HepG2 (cell line): ENCODE measurements around the gene ABCA13. TPM values are rescaled to one million over a fixed set of nuclear protein-coding genes. Genes with fewer than 3 reads are reported as not detected.

Experiments
- AKAP8 ChIP-seq: sonication (generic); formaldehyde crosslinking; IDR thresholded peaks from 2 replicates; pipeline ENCODE4 v1.5.1; 2020; ENCODE audit warnings: mild to moderate bottlenecking, missing genetic modification reagents
- BORCS8-MEF2B ChIP-seq: sonication (generic); formaldehyde crosslinking; IDR thresholded peaks from 2 replicates; pipeline ENCODE4 v1.8.0; 2022; ENCODE audit warnings: mild to moderate bottlenecking, missing genetic modification reagents
- DMAP1 ChIP-seq: IDR thresholded peaks from 2 replicates; pipeline ENCODE4 v1.6.1; 2016
- FOSL2 ChIP-seq: sonication (generic); formaldehyde crosslinking; IDR thresholded peaks from 2 replicates; pipeline ENCODE4 v1.4.0; 2020; ENCODE audit warnings: missing genetic modification reagents
- MLLT10 ChIP-seq: sonication (generic); formaldehyde crosslinking; IDR thresholded peaks from 2 replicates; pipeline ENCODE4 v1.4.0; 2020; ENCODE audit warnings: missing genetic modification reagents
- MXD4 ChIP-seq: IDR thresholded peaks from 2 replicates; pipeline ENCODE4 v1.6.1; 2016; ENCODE audit warnings: mild to moderate bottlenecking, missing biosample characterization, missing genetic modification reagents
- NFE2L1 ChIP-seq: sonication (generic); formaldehyde crosslinking; IDR thresholded peaks from 2 replicates; pipeline ENCODE4 v1.4.0; 2020; ENCODE audit warnings: missing genetic modification reagents, mild to moderate bottlenecking, borderline replicate concordance
- ZNF225 ChIP-seq: sonication (generic); formaldehyde crosslinking; IDR thresholded peaks from 2 replicates; pipeline ENCODE4 v1.4.0; 2020; ENCODE audit warnings: mild to moderate bottlenecking, missing genetic modification reagents
- ZNF709 ChIP-seq: sonication (generic); formaldehyde crosslinking; IDR thresholded peaks from 2 replicates; pipeline ENCODE4 v1.5.0; 2020; ENCODE audit warnings: mild to moderate bottlenecking, missing genetic modification reagents
- polyA plus RNA-seq, 8 experiments: library from polyadenylated mRNA; depleted of rRNA in 3 of 8; stranded (reverse) in 7 of 8; unstranded in 1 of 8; fragments of >200 nt; fragmentation: Illumina TruSeq in 4 of 8; extraction: Trizol in 4 of 8; gene quantifications; 2 replicates each; pipeline versions ENCODE4 v1.2.1 to v1.2.3, GENCODE V29; 2011 to 2016; ENCODE audit warnings: low read depth in 4 of 8, missing spikeins in 1 of 8, mixed read lengths in 1 of 8; ENCODE audit not compliant: insufficient read depth in 1 of 8
- total RNA-seq, 5 experiments: library from RNA; depleted of rRNA; stranded (reverse); fragments of >200 nt; fragmentation: Illumina TruSeq; extraction: Trizol; gene quantifications; 2 replicates each; pipeline ENCODE4 v1.2.3, GENCODE V29; 2016; ENCODE audit warnings: low read depth in 1 of 5
- TF ChIP-seq, protein P1 (sequence below): IDR thresholded peaks from 2 replicates; pipeline ENCODE4 v1.6.1; 2012; ENCODE audit warnings: low read length, improper control_type of control experiment
- TF ChIP-seq, protein P2 (sequence below): sonication (generic); formaldehyde crosslinking; IDR thresholded peaks from 2 replicates; pipeline ENCODE4 v1.5.0; 2020; ENCODE audit warnings: mild to moderate bottlenecking, missing genetic modification reagents, moderate library complexity
- TF ChIP-seq, protein P3 (sequence below): sonication (generic); formaldehyde crosslinking; IDR thresholded peaks from 2 replicates; pipeline ENCODE4 v1.4.0; 2020; ENCODE audit warnings: missing genetic modification reagents
- TF ChIP-seq, protein P4 (sequence below): sonication (generic); formaldehyde crosslinking; IDR thresholded peaks from 2 replicates; pipeline ENCODE4 v1.5.0; 2020; ENCODE audit warnings: mild to moderate bottlenecking, missing genetic modification reagents
- TF ChIP-seq, protein P5 (sequence below): sonication (generic); formaldehyde crosslinking; IDR thresholded peaks from 2 replicates; pipeline ENCODE4 v1.4.0; 2020; ENCODE audit warnings: missing genetic modification reagents, borderline replicate concordance

Gene ABCA13
- total and polyA plus RNA-seq, 2 of the 13 experiments (the other 11 are each of a cell fraction or from before 2014, with no cell fraction given), result 0.03 TPM; not detected in 1

DNA sequence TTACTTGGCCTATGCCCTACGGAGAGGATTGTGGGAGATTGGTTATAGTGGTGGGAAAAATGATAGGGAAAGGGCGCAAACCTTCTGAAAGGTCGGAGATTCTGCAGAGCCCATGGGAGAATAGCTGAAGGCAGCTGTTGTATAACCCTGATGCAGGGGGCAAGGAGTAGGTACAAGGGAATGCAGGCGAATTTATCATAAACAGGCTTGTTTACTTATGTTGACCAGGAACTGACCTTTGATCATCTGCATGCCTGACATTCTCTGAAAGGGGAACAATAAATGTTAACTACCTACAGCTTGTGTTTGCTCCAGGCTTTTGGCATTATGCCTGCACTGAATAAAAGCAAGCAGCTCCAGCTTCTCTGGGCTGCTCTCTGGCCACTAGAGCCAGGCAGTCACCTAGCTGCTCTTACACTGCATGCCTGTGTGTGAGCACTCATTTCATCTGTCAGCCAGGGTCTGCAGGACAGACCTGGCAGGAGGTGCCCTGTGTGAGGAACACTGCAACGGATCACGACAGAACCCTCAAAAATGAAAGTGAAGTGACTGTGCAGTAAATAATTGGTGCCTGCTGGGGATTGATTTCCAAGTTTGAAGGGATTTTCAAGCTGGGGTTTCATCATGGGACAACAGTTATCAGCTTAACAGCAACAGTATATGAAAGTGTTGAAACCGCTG lies 31.1 kb upstream of the ABCA13 start (continued):
- TF ChIP-seq, protein P1, sequence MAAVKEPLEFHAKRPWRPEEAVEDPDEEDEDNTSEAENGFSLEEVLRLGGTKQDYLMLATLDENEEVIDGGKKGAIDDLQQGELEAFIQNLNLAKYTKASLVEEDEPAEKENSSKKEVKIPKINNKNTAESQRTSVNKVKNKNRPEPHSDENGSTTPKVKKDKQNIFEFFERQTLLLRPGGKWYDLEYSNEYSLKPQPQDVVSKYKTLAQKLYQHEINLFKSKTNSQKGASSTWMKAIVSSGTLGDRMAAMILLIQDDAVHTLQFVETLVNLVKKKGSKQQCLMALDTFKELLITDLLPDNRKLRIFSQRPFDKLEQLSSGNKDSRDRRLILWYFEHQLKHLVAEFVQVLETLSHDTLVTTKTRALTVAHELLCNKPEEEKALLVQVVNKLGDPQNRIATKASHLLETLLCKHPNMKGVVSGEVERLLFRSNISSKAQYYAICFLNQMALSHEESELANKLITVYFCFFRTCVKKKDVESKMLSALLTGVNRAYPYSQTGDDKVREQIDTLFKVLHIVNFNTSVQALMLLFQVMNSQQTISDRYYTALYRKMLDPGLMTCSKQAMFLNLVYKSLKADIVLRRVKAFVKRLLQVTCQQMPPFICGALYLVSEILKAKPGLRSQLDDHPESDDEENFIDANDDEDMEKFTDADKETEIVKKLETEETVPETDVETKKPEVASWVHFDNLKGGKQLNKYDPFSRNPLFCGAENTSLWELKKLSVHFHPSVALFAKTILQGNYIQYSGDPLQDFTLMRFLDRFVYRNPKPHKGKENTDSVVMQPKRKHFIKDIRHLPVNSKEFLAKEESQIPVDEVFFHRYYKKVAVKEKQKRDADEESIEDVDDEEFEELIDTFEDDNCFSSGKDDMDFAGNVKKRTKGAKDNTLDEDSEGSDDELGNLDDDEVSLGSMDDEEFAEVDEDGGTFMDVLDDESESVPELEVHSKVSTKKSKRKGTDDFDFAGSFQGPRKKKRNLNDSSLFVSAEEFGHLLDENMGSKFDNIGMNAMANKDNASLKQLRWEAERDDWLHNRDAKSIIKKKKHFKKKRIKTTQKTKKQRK, result no peak
- TF ChIP-seq, protein P2, sequence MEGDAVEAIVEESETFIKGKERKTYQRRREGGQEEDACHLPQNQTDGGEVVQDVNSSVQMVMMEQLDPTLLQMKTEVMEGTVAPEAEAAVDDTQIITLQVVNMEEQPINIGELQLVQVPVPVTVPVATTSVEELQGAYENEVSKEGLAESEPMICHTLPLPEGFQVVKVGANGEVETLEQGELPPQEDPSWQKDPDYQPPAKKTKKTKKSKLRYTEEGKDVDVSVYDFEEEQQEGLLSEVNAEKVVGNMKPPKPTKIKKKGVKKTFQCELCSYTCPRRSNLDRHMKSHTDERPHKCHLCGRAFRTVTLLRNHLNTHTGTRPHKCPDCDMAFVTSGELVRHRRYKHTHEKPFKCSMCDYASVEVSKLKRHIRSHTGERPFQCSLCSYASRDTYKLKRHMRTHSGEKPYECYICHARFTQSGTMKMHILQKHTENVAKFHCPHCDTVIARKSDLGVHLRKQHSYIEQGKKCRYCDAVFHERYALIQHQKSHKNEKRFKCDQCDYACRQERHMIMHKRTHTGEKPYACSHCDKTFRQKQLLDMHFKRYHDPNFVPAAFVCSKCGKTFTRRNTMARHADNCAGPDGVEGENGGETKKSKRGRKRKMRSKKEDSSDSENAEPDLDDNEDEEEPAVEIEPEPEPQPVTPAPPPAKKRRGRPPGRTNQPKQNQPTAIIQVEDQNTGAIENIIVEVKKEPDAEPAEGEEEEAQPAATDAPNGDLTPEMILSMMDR (CRISPR knock-in tag), result 0 out of 2 replicates have a peak, but pooled peaks have one; percentile 28
- TF ChIP-seq NFE2L1 (CRISPR knock-in tag) (no peak), BORCS8-MEF2B (CRISPR knock-in tag) (no peak), DMAP1 (peak; percentile 50; the same call in 1 of the 2 replicates), AKAP8 (CRISPR knock-in tag) (no peak), MXD4 (CRISPR knock-in tag) (peak; percentile 56; the same call in 1 of the 2 replicates), ZNF709 (no peak; the same call in 1 of the 2 replicates), ZNF225 (CRISPR knock-in tag) (no peak), MLLT10 (CRISPR knock-in tag) (no peak), FOSL2 (CRISPR knock-in tag) (peak; percentile 70)
- TF ChIP-seq, protein P3, sequence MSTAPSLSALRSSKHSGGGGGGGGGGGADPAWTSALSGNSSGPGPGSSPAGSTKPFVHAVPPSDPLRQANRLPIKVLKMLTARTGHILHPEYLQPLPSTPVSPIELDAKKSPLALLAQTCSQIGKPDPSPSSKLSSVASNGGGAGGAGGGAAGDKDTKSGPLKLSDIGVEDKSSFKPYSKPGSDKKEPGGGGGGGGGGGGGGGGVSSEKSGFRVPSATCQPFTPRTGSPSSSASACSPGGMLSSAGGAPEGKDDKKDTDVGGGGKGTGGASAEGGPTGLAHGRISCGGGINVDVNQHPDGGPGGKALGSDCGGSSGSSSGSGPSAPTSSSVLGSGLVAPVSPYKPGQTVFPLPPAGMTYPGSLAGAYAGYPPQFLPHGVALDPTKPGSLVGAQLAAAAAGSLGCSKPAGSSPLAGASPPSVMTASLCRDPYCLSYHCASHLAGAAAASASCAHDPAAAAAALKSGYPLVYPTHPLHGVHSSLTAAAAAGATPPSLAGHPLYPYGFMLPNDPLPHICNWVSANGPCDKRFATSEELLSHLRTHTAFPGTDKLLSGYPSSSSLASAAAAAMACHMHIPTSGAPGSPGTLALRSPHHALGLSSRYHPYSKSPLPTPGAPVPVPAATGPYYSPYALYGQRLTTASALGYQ (CRISPR knock-in tag), result peak; percentile 90
- TF ChIP-seq, protein P4, sequence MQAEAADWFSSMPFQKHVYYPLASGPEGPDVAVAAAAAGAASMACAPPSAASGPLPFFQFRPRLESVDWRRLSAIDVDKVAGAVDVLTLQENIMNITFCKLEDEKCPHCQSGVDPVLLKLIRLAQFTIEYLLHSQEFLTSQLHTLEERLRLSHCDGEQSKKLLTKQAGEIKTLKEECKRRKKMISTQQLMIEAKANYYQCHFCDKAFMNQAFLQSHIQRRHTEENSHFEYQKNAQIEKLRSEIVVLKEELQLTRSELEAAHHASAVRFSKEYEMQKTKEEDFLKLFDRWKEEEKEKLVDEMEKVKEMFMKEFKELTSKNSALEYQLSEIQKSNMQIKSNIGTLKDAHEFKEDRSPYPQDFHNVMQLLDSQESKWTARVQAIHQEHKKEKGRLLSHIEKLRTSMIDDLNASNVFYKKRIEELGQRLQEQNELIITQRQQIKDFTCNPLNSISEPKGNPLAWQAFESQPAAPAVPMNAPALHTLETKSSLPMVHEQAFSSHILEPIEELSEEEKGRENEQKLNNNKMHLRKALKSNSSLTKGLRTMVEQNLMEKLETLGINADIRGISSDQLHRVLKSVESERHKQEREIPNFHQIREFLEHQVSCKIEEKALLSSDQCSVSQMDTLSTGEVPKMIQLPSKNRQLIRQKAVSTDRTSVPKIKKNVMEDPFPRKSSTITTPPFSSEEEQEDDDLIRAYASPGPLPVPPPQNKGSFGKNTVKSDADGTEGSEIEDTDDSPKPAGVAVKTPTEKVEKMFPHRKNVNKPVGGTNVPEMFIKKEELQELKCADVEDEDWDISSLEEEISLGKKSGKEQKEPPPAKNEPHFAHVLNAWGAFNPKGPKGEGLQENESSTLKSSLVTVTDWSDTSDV (CRISPR knock-in tag), result no peak
- TF ChIP-seq, protein P5, sequence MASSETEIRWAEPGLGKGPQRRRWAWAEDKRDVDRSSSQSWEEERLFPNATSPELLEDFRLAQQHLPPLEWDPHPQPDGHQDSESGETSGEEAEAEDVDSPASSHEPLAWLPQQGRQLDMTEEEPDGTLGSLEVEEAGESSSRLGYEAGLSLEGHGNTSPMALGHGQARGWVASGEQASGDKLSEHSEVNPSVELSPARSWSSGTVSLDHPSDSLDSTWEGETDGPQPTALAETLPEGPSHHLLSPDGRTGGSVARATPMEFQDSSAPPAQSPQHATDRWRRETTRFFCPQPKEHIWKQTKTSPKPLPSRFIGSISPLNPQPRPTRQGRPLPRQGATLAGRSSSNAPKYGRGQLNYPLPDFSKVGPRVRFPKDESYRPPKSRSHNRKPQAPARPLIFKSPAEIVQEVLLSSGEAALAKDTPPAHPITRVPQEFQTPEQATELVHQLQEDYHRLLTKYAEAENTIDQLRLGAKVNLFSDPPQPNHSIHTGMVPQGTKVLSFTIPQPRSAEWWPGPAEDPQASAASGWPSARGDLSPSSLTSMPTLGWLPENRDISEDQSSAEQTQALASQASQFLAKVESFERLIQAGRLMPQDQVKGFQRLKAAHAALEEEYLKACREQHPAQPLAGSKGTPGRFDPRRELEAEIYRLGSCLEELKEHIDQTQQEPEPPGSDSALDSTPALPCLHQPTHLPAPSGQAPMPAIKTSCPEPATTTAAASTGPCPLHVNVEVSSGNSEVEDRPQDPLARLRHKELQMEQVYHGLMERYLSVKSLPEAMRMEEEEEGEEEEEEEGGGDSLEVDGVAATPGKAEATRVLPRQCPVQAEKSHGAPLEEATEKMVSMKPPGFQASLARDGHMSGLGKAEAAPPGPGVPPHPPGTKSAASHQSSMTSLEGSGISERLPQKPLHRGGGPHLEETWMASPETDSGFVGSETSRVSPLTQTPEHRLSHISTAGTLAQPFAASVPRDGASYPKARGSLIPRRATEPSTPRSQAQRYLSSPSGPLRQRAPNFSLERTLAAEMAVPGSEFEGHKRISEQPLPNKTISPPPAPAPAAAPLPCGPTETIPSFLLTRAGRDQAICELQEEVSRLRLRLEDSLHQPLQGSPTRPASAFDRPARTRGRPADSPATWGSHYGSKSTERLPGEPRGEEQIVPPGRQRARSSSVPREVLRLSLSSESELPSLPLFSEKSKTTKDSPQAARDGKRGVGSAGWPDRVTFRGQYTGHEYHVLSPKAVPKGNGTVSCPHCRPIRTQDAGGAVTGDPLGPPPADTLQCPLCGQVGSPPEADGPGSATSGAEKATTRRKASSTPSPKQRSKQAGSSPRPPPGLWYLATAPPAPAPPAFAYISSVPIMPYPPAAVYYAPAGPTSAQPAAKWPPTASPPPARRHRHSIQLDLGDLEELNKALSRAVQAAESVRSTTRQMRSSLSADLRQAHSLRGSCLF (CRISPR knock-in tag), result no peak
